Activated CD4-positive, alpha-beta T cell treated with anti-CD3 and anti-CD28 coated beads for 4 hours (primary cell): ENCODE measurements around the gene TGIF2.
"Not testable (repeated sequence)": the region's sequence is repeated elsewhere in the genome, so short reads cannot be mapped to it uniquely, and the experiment has no call there.

Experiments
- DNase-seq, 2 donors: peaks; one replicate each; pipeline ENCODE4 v3.0.0-alpha.2; 2020

Gene TGIF2

GRCh38 chr20:36547186-36548005, 26.0 kb upstream of the TGIF2 start:
- DNase-seq = no peak

GRCh38 chr20:36548006-36548315, 25.4 kb upstream of the TGIF2 start:
- DNase-seq = no peak

GRCh38 chr20:36548704-36549627, 24.4 kb upstream of the TGIF2 start:
- no peak for DNase-seq

- DNase-seq = no peak
Observed at GRCh38 chr20:36549628-36549941, 23.8 kb upstream of the TGIF2 start.

GRCh38 chr20:36549942-36550789, 23.2 kb upstream of the TGIF2 start:
- no peak for DNase-seq

- no peak for DNase-seq
Observed at GRCh38 chr20:36550790-36551299, 22.6 kb upstream of the TGIF2 start.

GRCh38 chr20:36555248-36555647, 18.1 kb upstream of the TGIF2 start:
- no peak for DNase-seq

- DNase-seq = no peak
Observed at GRCh38 chr20:36562724-36563123, 10.7 kb upstream of the TGIF2 start.

- DNase-seq = no peak
Observed at GRCh38 chr20:36563374-36563773, 10.0 kb upstream of the TGIF2 start.

GRCh38 chr20:36564078-36564725, 9.2 kb upstream of the TGIF2 start:
- DNase-seq = not testable (repeated sequence)

GRCh38 chr20:36564726-36565121, 8.7 kb upstream of the TGIF2 start:
- not testable (repeated sequence) for DNase-seq

GRCh38 chr20:36565520-36565919, 7.9 kb upstream of the TGIF2 start:
- DNase-seq = no peak

GRCh38 chr20:36569847-36570429, 3.5 kb upstream of the TGIF2 start:
- DNase-seq = no peak

- DNase-seq = no peak
Observed at GRCh38 chr20:36571564-36572504, 1.6 kb upstream of the TGIF2 start.

GRCh38 chr20:36572701-36573102, 695 bp upstream of the TGIF2 start:
- DNase-seq = peak; percentile 72 to 75

- peak; percentile 26 to 39 for DNase-seq
Observed at GRCh38 chr20:36573798-36574365, 485 bp downstream of the TGIF2 start.

- peak; percentile 66 to 80 for DNase-seq
Observed at GRCh38 chr20:36574366-36575135, 1.2 kb downstream of the TGIF2 start.

GRCh38 chr20:36576081-36576445, 2.7 kb downstream of the TGIF2 start:
- DNase-seq = no peak

GRCh38 chr20:36578356-36579041, 5.1 kb downstream of the TGIF2 start:
- no peak for DNase-seq
